NT2/D1 (cell line): ENCODE data around the gene RERE.
"Not testable (repeated sequence)": the region's sequence is repeated elsewhere in the genome, so short reads cannot be mapped to it uniquely, and the experiment has no call there.

ENCODE experiments used
- YY1 ChIP-seq: IDR thresholded peaks from 2 replicates; pipeline ENCODE4 v1.6.1; 2011; ENCODE audit not compliant: insufficient read length, insufficient read depth
- ZNF274 ChIP-seq: IDR thresholded peaks from 2 replicates; pipeline ENCODE4 v1.6.1; 2011; ENCODE audit warnings: mild to moderate bottlenecking, low read depth, low read length

DNA sequence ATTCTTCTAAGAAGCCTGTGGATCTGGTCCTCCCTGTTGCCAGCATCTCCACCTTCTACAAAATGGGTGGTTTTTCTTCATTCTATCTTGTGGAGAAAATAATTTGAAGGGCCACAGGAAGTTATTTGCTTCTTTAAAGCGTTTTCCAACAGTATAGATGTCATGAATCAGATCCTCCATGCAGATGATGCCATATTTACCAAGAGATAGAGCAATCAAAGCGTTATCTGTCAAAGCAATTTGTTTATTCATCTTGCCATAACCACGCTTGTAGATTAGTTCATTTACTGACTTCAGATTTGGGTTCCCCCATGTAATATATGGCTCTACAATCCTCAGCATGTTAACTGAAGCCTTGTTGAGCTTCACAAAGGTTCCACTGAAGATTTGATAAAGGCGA is 31.2 kb downstream of the RERE start:
- TF ChIP-seq ZNF274, YY1: not testable (repeated sequence)
